HG02798 (cell line): ENCODE measurements around the gene COL18A1.

Experiments used
- ATAC-seq: cut with Tn5 transposase; IDR thresholded peaks from one replicate; pipeline ENCODE4 v1.9.1; 2021; ENCODE audit warnings: mild to moderate bottlenecking; ENCODE audit not compliant: unreplicated experiment, poor library complexity

The COL18A1 gene

GRCh38 chr21:45410865-45411809 is 6.2 kb downstream of the COL18A1 start:
- no peak for ATAC-seq

- no peak for ATAC-seq
Observed at GRCh38 chr21:45411810-45412206, 6.8 kb downstream of the COL18A1 start.

- ATAC-seq, result no peak
Observed at GRCh38 chr21:45412491-45412890, 7.5 kb downstream of the COL18A1 start.

- no peak for ATAC-seq
Observed at GRCh38 chr21:45412909-45413611, 8.1 kb downstream of the COL18A1 start.

GRCh38 chr21:45413922-45414321 is 9.0 kb downstream of the COL18A1 start:
- ATAC-seq, result no peak

GRCh38 chr21:45414396-45415187 is 9.6 kb downstream of the COL18A1 start:
- ATAC-seq, result no peak

- ATAC-seq, result no peak
Observed at GRCh38 chr21:45415188-45415942, 10.4 kb downstream of the COL18A1 start.

- ATAC-seq, result no peak
Observed at GRCh38 chr21:45415943-45416611, 11.1 kb downstream of the COL18A1 start.

GRCh38 chr21:45416620-45417019 is 11.7 kb downstream of the COL18A1 start:
- ATAC-seq, result no peak

- no peak for ATAC-seq
Observed at GRCh38 chr21:45417256-45417950, 12.4 kb downstream of the COL18A1 start.

- ATAC-seq, result no peak
Observed at GRCh38 chr21:45417951-45418300, 13.0 kb downstream of the COL18A1 start.

- ATAC-seq, result no peak
Observed at GRCh38 chr21:45418301-45419071, 13.5 kb downstream of the COL18A1 start.

GRCh38 chr21:45419162-45419561 is 14.2 kb downstream of the COL18A1 start:
- no peak for ATAC-seq

- no peak for ATAC-seq
Observed at GRCh38 chr21:45420061-45421041, 15.4 kb downstream of the COL18A1 start.

- no peak for ATAC-seq
Observed at GRCh38 chr21:45421071-45421845, 16.3 kb downstream of the COL18A1 start.
